Esophagus muscularis mucosa (tissue), 4 donors: ENCODE data around the gene SLC26A9.

ENCODE experiments used
- CTCF ChIP-seq, 3 experiments: fragments of 200-600 bp in 2 of 3; fragments of 450-650 bp in 1 of 3; sonication (generic) in 2 of 3; IDR thresholded peaks; one replicate each; pipeline ENCODE4 v1.5.1; 2017 to 2019; ENCODE audit warnings: antibody characterized with exemption in 3 of 3, mild to moderate bottlenecking in 2 of 3, moderate library complexity in 1 of 3
- EP300 ChIP-seq: sonication (generic); formaldehyde crosslinking; IDR thresholded peaks from one replicate; pipeline ENCODE4 v1.6.1; 2017; ENCODE audit warnings: antibody characterized with exemption
- POLR2A ChIP-seq: fragments of 450-650 bp; IDR thresholded peaks from one replicate; pipeline ENCODE4 v1.6.1; 2017; ENCODE audit warnings: antibody characterized with exemption, moderate library complexity, mild to moderate bottlenecking, low read depth
- POLR2AphosphoS5 ChIP-seq, 2 donors: sonication (generic); formaldehyde crosslinking; IDR thresholded peaks; one replicate each; pipeline ENCODE4 v1.6.1; 2017; ENCODE audit warnings: antibody characterized with exemption in 2 of 2

DNA sequence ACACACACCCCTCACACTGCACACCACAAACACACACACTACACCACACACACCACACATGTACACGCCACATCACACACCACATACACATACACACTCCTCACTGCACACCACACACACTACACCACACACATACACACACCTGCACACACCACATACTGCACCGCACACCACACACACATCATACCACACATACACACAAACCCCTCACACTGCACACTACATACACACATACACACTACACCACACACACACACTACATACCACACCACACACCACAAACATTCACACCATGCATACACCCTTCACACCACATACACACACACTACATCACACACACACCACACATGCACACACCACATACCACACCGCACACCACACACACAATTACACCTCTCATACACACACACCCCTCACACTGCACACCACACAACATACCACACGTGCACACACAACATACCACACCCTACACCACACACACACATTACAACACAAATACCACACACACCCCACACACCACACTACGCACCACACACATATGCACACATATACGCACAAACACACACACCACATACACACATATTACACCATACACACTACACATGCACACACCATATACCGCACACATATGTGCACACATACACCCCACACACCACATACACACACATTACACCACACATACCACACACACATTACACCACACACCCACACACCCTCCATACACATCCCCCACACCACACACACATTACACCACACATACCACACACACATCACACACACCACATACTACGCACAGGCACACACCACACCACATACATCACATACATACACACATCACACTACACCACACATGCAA, 30.3 kb upstream of the SLC26A9 start:
- TF ChIP-seq CTCF (IDR thresholded peaks at IDR 0.05): no peak
- no peak for TF ChIP-seq POLR2AphosphoS5 (IDR thresholded peaks at IDR 0.05)
- no peak for TF ChIP-seq POLR2A
- TF ChIP-seq EP300: no peak
